ENCODE data around the gene SLC6A17.

Gene SLC6A17

GRCh38 chr1:110174961-110175360 is 24.7 kb downstream of the SLC6A17 start:
- DNase-seq (ENCODE audit: low spot score), result no peak

- no peak for DNase-seq (ENCODE audit: low spot score)
Measured at GRCh38 chr1:110176299-110176956, 26.1 kb downstream of the SLC6A17 start.

- no peak for DNase-seq (ENCODE audit: low spot score)
Measured at GRCh38 chr1:110177775-110178174, 27.5 kb downstream of the SLC6A17 start.

GRCh38 chr1:110183642-110184167 is 33.4 kb downstream of the SLC6A17 start:
- no peak for DNase-seq (ENCODE audit: low spot score)

- DNase-seq (ENCODE audit: low spot score), result no peak
Measured at GRCh38 chr1:110184446-110184845, 34.2 kb downstream of the SLC6A17 start.

GRCh38 chr1:110185181-110185580 is 34.9 kb downstream of the SLC6A17 start:
- DNase-seq (ENCODE audit: low spot score), result no peak

GRCh38 chr1:110186558-110186957 is 36.3 kb downstream of the SLC6A17 start:
- DNase-seq (ENCODE audit: low spot score), result no peak

GRCh38 chr1:110187139-110187890 is 37.0 kb downstream of the SLC6A17 start:
- no peak for DNase-seq (ENCODE audit: low spot score)

- DNase-seq (ENCODE audit: low spot score), result no peak
Measured at GRCh38 chr1:110188035-110188618, 37.8 kb downstream of the SLC6A17 start.

- DNase-seq (ENCODE audit: low spot score), result no peak
Measured at GRCh38 chr1:110189181-110189580, 38.9 kb downstream of the SLC6A17 start.

GRCh38 chr1:110190282-110190929 is 40.1 kb downstream of the SLC6A17 start:
- DNase-seq (ENCODE audit: low spot score), result no peak

- DNase-seq (ENCODE audit: low spot score), result no peak
Measured at GRCh38 chr1:110192541-110192940, 42.2 kb downstream of the SLC6A17 start.

- no peak for DNase-seq (ENCODE audit: low spot score)
Measured at GRCh38 chr1:110195196-110195595, 44.9 kb downstream of the SLC6A17 start.

- peak; percentile 61 for DNase-seq (ENCODE audit: low spot score)
Measured at GRCh38 chr1:110196917-110197765, 46.8 kb downstream of the SLC6A17 start.

- DNase-seq (ENCODE audit: low spot score), result no peak
Measured at GRCh38 chr1:110197905-110198629, 47.8 kb downstream of the SLC6A17 start.

- DNase-seq (ENCODE audit: low spot score), result no peak
Measured at GRCh38 chr1:110198746-110199145, 48.5 kb downstream of the SLC6A17 start.

GRCh38 chr1:110200190-110200589 is 49.9 kb downstream of the SLC6A17 start:
- DNase-seq (ENCODE audit: low spot score), result no peak

- DNase-seq (ENCODE audit: low spot score), result no peak
Measured at GRCh38 chr1:110200666-110201065, 50.4 kb downstream of the SLC6A17 start.

GRCh38 chr1:110201157-110201825 is 51.0 kb downstream of the SLC6A17 start:
- no peak for DNase-seq (ENCODE audit: low spot score)

GRCh38 chr1:110203021-110203661 is 52.8 kb downstream of the SLC6A17 start:
- DNase-seq (ENCODE audit: low spot score), result peak; percentile 74

All from CD4-positive, alpha-beta T cell treated with Interleukin-6 at 100 ng/mL for 8 hours (primary cell).